Measurements from ENCODE around the gene MAP4K5. TPM values are rescaled to one million over a fixed set of nuclear protein-coding genes. Genes with fewer than 3 reads are reported as not detected.
"Not testable (repeated sequence)": the region's sequence is repeated elsewhere in the genome, so short reads cannot be mapped to it uniquely, and the experiment has no call there.

MAP4K5 gene
- total RNA-seq, 1 experiment from 2014 or later, result 47.9 TPM

DNA sequence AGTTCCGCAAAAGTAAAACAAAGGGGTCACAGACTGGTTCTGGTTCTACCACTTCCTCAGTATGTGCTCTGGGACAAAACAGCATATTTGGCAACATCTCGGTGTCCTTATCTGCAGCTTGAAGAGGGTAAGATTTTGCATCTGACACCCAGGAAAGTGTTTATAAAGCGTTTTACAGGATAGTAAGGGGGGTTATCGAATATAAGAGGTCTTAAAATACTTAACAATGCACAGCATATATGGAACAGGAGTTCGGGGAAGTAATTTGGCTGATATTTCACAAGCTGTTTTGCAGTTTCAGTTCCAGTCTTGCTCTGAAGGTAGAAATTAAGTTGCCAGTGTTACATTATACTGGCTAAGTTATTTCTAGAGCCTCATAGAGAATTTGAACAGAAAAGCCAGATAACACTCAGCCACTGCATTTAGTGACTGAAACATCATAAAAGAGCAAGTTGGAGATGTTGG, 904 bp upstream of the MAP4K5 start:
- DNase-seq (ENCODE audit: low read depth), result no peak

DNA sequence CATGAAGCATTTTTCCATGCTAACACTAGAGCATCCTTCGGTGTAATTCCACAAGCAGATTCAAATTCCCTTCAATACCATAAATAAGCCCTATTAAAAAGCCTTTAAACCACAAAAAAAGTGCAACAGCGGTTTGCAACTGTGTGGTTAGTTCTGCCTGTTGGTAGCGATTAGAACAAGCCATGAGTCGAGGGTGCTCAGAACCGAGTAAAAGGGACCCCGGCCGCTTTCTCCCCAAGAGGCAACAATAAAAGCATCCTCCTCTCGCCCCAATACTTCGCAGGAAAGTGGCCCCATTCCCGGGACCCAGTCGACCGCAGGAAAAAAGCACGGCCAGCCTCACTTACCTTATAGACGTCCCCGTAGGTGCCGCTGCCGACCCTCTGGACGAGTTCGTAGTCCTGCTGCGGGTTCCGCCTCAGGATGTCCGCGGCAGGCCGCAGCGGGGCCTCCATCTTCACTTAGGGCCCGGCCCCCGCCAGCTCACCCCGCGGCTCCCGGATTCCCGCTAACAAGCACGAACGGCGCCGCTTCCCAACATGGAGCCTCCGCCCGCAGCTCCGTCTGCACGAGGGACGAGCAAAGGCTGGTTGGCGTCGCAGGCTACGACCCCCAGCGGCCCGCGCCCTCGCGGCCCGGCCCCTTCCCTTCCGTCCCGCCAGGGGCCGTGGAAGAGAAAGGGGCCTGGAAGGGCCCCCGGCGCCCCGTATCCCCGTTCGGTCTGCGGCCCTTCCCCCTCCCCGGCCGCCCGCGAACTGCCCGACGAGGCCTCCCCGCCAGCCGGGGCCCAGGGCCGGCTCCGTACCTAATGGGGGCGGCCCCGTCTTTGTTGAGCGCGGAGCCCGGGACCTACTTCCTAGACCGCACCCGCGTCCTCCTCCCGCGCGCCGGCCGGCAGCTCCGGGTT, 521 bp downstream of the MAP4K5 start:
- DNase-seq (ENCODE audit: low read depth), result peak; percentile 42

DNA sequence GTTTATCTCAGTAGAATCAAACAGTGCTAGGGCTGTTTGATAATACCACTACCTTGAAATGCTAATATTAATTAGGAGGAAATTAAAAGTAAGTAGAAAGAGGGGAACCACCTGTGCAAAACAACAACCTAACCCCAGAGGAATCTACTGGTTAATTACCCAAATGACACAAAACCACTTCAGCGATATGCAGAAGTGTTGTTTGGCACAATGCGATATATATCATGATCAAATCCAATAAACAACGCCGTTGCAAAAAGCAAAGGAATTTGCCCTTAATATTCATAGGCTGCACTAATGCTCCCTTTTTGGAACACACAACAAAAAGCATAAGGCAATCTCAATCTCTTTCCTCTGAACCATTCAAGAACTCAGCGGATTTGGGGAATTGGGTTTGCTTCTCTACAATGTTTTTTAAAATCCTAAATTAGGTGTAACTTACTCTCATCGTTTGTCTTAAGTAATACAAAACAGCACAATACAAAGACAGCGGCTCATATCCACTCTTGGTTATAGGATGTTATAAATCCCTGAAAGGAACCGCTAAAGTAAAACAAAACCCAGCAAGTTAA, 1.5 kb downstream of the MAP4K5 start:
- DNase-seq (ENCODE audit: low read depth), result no peak

DNA sequence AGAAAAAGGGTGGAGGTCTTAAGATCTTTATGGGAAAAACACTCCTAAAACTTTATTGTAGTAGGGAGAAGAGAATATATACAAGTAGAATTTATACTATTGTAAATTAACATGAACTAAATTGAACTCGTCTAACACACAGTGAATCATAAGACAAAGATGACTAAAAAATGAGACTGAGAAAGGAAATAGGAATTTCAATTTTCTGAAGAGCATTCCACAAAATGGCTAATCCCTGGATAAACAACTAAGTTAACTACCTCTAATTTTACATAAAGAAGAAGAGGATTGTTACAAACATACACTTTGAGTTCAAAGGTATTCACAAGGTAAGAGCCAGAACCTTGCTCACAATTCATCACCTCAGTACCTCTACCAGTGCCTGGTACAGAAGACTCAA, 2.0 kb downstream of the MAP4K5 start:
- DNase-seq (ENCODE audit: low read depth), result peak; percentile 50

DNA sequence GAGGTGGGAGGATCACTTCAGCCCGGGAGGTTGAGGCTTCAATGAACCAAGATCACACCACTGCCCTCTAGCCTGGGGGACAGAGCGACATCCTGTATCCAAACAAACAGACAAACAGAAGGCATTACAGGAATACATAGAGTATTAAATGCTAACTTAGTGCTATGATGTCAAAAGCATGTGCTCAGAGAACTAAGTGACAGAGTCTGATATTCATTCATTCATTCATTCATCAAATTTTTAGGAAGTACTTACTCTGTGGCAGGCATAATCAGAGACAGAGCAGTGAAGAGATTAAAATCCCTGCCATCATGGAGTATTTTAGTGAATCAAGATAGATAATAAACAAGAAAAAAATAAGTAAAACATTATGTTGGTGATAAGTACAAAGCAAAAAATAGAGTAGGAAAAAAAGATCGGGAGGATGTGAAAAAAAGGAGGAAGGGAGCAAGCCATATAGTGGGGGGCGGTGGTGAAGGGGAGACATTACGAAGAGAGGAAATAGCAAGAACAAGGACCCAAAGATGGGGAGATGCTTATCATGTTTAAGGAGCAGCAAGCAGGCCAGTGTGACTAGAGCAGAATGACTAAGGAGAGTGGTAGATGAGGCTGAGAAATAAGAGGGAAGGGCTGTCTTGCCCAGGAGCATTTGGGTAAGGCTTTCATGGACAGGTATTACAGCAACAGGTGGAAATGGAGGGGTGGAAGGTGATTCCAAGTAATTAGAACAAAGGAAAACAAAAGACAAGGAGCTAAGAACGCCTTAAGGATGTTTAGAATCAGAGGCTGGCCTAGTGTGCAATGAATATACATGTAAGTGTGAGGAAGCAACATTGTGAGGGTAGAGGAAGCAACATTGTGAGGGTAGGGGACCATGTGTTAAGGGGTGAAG, 2.8 kb downstream of the MAP4K5 start:
- no peak for DNase-seq (ENCODE audit: low read depth)

DNA sequence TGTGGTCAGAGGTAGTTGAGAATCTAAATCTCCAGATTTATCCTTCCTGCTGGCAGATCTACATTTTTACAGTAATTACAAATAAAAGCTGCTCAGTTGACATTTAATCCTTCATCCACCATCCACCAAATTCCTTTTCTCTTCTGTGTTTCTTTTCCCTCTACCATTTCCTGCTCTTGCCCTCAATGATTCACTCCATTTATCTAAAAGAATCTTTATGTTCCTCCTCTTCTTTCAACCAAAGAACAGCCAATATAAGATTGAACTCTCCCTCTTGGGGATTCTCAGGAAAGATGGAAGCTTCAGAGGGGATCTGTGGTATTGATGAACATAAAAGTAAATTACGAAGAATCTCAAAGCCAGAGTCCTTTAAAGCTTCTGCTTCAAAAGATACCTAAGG, 4.4 kb downstream of the MAP4K5 start:
- DNase-seq (ENCODE audit: low read depth), result peak; percentile 63

DNA sequence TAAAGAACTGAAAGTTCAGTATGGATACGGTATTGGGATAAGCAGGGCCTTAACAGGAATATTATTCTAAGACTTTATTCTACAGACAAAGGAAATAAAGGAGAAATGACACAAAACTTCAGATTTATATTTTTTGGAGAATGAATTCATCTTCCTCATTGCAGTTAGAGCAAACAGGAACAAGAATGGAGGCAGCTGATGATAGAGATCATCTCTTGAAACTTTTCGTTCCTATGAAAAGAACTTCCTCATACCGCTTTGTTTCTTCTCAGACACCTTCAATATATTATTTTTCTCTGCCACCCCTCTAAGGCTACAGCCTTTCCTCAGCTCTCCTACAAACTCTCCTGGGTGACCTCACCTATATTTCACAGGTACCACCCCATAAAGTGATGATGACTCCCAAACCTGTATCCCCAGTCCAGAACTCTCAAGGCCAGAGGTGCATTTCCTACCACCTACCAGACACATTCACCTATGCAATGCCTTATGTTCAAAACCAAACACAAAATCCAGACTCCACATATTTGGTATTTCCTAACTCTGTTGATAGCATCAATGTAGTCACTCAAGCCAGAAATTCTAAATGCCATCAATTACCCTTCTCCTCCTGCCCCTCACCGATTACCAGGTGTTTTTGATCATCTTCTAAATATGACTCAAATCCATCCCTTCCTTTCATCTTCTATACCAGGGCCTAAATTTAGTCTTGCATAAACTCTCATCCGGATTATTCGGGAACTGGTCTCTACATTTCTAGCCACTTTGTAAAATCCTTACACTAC, 7.4 kb downstream of the MAP4K5 start:
- no peak for DNase-seq (ENCODE audit: low read depth)

DNA sequence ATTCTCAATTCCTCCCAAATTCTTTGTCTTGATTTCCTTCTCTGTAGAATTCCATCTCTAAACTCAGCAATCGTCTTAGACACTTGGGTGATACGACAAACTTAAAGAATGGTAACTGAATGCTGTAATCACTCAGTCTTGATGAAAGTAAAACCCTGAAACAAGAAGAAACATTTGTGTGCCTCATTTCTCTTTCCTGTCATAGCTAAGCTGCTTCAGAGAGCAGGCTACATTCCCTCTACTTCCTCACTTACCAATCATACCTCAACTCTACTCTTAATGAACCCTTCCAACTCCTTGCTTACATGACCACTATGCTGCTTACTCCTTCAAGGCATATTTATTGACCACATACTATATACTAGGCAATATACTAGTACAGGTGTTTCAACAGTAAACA, 8.3 kb downstream of the MAP4K5 start:
- DNase-seq (ENCODE audit: low read depth), result no peak

DNA sequence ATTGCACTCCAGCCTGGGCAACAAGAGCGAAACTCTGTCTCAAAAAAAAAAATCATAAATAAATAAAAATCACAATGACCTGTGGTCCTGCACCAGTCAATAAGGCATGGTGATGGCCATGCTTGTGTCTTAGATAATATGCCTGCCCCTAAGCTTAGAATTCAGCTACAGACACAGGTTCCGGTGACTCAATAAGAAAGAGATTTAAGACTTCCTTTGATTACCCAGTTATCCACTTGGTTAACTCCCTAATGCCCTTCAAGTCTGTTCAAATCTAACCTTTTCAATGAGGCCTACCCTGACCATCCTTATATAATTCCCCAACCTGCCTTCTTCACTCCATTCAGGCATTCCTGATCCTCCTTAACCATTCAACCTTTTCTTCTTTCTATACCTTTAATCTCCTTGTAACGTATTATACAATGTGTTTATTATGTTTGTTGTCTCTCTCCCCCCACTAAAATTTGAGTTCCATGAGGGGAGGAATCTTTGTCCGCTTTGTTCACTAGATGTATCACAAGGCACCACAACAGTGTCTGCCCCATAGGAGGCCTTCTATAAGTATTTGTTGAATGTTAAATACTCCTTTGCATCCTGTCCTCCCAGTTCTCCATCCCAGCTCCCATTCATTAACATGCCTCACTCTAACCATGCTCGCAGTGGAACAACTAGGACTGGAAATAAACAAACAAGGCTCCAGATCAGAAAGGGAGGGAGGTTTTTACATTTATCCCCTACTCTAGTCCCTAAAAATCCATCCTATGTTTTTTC, 8.9 kb downstream of the MAP4K5 start:
- DNase-seq (ENCODE audit: low read depth), result no peak

DNA sequence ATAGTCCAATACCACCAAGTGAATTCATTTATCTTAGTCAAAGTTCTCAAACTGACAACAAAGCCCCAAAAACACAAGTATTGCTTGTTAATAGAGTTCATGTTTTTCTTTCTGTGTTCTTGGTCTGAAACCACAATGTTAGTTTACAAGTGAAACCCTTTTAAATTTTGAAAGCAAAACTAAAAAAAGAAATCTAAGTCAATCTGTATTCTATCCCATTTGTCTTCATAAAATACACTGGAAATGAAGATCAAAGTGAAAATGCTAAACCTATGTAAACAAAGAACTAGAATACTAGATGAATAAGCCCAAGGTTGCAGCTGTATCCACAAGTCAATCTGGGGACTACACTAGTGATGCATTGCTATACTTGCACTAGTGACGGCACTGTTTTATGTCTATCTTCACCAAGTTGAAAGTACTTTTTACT, 10.4 kb downstream of the MAP4K5 start:
- no peak for DNase-seq (ENCODE audit: low read depth)

DNA sequence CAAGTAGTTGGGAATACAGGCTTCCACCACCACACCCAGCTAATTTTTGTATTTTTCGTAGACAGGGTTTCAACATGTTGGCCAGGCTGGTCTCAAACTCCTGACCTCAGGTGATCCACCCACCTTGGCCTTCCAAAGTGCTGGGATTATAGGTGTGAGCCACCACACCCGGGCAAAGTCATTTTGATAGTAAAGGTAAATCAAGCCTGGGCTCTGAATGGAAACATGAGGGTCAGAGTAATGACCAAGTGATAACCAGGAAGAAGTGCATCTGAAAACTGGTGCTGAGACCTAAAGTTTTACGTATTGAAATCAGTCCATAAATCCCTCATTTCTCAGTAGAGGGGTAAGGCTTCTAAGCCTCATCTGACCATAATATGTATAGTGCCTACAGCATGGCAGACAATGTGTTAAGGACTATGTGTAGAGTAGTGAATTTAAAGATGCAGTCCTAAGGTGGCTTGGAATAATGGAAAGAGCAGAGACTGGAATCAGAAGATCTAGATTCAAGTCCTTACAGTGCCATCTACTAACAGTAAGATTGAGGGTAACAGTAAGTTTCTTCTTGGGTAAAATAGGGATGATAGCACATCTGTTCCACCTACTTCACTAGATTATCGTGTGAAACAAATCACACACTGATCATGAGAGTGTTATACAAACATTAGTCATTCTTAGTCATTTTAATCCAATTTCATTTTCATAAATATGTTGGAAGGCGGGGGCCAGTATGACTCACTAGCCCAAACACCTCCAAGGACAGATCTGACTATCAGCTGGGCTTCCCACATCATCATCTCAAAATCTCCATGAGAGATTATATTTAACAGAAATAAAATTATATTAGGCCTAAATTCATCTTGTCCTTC, 11.2 kb downstream of the MAP4K5 start:
- peak; percentile 86 for DNase-seq (ENCODE audit: low read depth)

DNA sequence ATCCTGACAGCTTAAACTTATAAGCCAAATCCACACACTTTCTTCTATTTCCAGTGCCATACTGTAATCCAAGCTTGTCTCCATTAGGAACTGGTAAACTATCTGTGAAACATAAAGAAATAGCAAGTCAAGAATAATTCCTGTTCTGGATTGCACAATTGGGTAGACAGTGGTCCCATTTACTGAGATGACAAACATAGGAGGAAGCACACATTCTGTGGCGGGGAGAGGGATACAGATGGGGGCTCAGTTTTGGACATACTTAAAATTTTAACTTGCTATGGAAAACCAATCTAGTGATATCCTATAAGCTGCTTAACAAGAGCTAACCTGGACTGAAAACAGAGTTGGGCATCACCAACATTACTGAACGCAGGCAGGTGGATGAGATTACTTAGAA, 16.3 kb downstream of the MAP4K5 start:
- DNase-seq (ENCODE audit: low read depth), result no peak

DNA sequence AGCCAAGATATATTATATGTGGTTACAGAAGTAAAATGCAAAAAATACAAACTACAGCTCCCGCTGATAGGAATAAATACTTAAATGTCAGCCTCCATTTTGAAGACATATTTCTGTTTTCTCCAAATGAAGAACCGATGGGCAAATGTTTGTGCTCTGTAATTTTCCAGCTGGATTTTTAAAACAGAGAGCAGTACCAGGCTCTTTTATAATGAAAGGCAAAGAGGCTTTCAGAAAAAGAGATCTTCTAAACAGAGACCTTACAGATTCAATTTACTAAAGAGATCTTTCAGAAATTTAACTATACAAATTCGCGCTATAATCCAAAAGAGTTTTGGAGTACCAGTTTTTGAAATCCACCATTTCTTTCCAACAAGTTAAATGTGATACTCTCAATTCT, 19.9 kb downstream of the MAP4K5 start:
- no peak for DNase-seq (ENCODE audit: low read depth)

DNA sequence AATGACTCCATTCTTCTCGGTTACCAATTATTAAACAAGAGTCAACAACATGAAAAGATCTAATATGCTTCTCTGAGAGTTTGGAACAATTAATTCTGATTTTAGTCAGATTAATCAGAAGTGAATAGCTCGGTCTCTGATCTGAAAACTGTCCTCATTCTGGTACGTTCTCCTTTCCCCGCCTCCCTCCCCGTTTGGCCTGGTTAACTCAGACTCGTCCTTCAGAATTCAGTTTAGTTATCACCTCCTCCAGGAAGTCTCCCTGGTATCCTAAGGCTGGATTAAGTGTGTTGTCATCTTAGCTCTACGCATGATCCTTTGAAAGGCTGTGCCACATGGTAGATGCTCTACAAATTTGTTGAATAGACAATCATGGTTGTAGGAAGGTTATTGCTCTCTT, 22.2 kb downstream of the MAP4K5 start:
- no peak for DNase-seq (ENCODE audit: low read depth)

DNA sequence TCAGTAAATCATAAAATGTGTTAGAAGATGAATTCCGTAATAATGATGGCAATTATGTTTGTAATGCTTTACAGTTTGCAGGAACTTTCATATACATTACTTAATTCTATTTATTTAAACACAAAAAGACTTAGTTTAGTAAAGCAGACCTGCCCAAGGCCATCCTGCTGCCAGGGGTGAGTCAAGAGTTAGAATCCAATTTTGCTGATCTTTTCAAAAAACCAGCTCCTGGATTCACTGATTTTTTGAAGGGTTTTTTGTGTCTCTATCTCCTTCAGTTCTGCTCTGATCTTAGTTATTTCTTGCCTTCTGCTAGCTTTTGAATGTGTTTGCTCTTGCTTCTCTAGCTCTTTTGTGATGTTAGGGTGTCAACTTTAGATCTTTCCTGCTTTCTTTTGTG, 25.3 kb downstream of the MAP4K5 start:
- not testable (repeated sequence) for DNase-seq (ENCODE audit: low read depth)

DNA sequence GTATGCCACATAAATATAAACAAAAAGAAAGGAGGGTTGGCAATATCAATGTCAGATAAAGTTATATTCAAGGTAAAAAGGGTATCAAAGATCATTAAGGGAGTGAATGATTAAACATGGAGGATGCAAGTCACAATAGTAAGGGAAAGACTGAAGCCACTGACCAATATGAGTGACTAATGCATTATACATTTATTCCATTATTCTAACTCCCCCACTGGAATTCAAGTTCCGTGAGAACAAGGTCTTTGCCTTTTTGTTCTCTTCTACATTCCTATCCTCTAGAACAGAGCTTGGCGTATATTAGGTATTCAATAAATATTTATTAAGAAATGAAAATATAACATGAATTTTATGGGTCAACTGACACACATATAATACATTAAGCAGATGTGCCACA, 30.7 kb downstream of the MAP4K5 start:
- DNase-seq (ENCODE audit: low read depth), result peak; percentile 81

DNA sequence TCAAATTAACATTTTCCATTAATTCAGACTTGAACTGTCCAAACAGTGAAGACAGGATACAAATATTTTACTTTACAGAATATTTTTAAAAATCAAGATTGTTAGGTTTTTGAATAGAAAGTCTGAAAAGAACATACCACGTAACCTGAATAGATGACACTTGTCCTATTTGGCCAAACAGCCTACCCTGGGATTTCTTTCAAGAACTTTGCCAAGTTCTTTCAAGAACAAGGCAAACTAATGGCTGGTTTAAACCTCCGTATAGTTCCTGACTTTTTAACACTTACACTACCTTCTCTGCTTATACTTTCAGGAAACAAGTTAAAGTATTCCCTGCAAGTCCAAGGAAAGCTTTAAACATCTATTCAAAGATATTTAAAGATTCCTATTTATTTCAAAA, 35.0 kb downstream of the MAP4K5 start:
- no peak for DNase-seq (ENCODE audit: low read depth)

DNA sequence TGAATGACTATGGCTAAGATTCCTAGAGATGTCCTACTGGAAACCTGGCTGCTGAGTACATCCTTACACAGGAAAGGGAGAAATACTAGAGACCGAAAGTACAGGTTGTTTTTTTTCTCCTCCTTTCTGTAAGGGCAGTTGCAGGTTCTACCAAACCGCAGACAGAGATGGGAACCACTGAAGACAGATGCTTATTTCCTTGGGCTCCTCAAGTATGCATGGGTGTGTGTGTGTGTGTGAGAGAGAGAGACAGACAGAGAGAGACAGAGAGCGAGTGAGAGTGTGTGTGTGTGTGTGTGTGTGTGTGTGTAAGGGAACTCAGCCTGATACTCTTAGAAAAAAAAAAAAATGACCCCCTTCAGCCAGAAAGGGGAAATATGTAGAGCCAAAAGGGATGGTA, 42.5 kb downstream of the MAP4K5 start:
- DNase-seq (ENCODE audit: low read depth), result no peak

DNA sequence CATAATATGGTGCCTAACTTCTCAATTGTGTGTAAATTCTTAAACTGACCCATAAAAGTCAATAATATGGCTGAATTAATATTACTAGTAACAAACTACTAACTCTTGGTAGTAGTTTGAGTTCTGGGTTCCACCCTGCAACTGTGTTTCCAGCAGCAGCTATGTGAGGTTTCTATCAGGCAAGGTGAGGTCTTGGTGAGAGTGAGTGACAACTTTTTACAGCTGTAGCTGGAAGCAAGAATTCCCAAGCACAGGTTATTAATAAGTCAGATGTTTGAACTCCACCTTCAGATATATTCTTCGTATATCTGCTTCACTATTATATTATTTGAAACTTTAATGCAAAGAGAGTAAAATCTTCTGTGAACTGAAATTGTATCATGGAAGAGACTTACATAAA, 43.8 kb downstream of the MAP4K5 start:
- no peak for DNase-seq (ENCODE audit: low read depth)
